Measurements from ENCODE around the gene CDC42EP5.
"Not testable (repeated sequence)": the region's sequence is repeated elsewhere in the genome, so short reads cannot be mapped to it uniquely, and the experiment has no call there.

Gene CDC42EP5

DNA sequence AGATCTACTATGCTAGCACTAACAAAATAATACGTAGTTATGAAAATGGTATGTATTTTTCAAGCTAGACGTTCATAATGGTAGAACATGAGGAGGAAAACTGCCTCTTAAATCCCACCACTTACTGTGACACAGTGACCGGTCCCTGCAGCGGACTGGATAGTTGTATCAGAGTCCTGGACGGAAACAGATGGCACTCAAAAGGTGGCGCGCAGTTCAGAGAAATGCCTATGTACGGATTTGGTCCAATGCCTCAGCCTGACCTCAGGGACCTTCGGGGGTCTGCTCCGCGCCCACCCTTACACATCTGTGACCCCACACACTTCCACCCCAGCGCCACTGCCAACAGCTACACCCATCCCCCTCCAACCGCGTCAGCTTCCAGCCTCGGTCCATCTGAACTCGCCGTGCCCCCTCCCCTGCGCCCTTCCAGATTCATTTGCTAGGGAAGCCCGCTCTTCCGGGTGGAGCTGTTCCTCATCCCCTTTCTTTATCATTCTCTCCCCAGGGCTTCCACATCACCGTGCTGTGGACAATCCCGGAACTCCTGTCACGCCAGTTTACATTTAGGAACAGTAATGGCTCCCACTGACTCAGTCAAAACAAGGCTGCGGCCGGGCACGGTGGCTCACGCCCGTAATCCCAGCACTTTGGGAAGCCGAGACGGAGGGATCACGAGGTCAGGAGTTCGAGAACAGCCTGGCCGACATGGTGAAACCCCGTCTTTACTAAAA lies 24.9 kb downstream of the CDC42EP5 start:
- no CpG with 5 or more reads among the region's 34 CpGs for WGBS, 2 donors (ENCODE audit: extremely low coverage in 2 of 2, insufficient read length in 2 of 2, insufficient replicate concordance in 1 of 2)
- peak overlapping the region; percentile 85 to 89 for H3K4me3 ChIP-seq (ENCODE audit: low read length in 2 of 2)
- H4K91ac ChIP-seq (ENCODE audit: low read depth, low read length, poor library complexity) = no peak overlapping the region
- no peak overlapping the region for H3K23ac ChIP-seq (ENCODE audit: low read depth, low read length, poor library complexity)
- no peak overlapping the region for H3K14ac ChIP-seq (ENCODE audit: low read length)
- peaks cover 26 to 61% of the 10 kb centered on the region in 2 donors for H3K36me3 ChIP-seq (replicated peaks in 1 of 2; ENCODE audit: control insufficient read depth in 2 of 2, insufficient read depth in 2 of 2, low read length in 2 of 2)
- H3K9me3 ChIP-seq (replicated peaks in 1 of 2; ENCODE audit: control insufficient read depth in 2 of 2, insufficient read depth in 1 of 2, low read depth in 1 of 2, low read length in 2 of 2) = no peaks in the 10 kb centered on the region
- no peak overlapping the region for H2AK5ac ChIP-seq (ENCODE audit: low read depth, low read length)
- H3K79me1 ChIP-seq (ENCODE audit: low read depth, low read length) = peaks cover 30% of the 10 kb centered on the region
- no peak overlapping the region for H2BK15ac ChIP-seq (ENCODE audit: low read length)
- no peak overlapping the region for H2BK5ac ChIP-seq (ENCODE audit: low read length)
- no peak overlapping the region for H3K27ac ChIP-seq (replicated peaks; ENCODE audit: low read length)
- no peak overlapping the region for H3K18ac ChIP-seq (ENCODE audit: low read length)
- H2BK12ac ChIP-seq (ENCODE audit: low read length) = no peak overlapping the region
- no peak overlapping the region for H3K4ac ChIP-seq (ENCODE audit: low read length)
- H3K4me1 ChIP-seq (ENCODE audit: control insufficient read depth in 2 of 2, insufficient read depth in 1 of 2, low read depth in 1 of 2, low read length in 2 of 2) = peaks cover 0 to 4% of the 10 kb centered on the region in 2 donors
- H3K27me3 ChIP-seq (ENCODE audit: control insufficient read depth in 3 of 3, insufficient read depth in 3 of 3, low read depth in 1 of 3, low read length in 3 of 3) = no peaks in the 10 kb centered on the region
- peak overlapping the region; percentile 56 for H3K4me2 ChIP-seq (ENCODE audit: insufficient read depth, low read length, poor library complexity, severe bottlenecking)
- DNase-seq (ENCODE audit: low spot score) = no peak
- peak overlapping the region; percentile 88 for H2AFZ ChIP-seq (ENCODE audit: low read length)
- no peak overlapping the region for H4K8ac ChIP-seq (ENCODE audit: low read depth, low read length)
- peak overlapping the region; percentile 97 for H3K9ac ChIP-seq (ENCODE audit: low read depth, low read length, poor library complexity)
- H2BK120ac ChIP-seq (ENCODE audit: low read depth, low read length) = no peak overlapping the region

DNA sequence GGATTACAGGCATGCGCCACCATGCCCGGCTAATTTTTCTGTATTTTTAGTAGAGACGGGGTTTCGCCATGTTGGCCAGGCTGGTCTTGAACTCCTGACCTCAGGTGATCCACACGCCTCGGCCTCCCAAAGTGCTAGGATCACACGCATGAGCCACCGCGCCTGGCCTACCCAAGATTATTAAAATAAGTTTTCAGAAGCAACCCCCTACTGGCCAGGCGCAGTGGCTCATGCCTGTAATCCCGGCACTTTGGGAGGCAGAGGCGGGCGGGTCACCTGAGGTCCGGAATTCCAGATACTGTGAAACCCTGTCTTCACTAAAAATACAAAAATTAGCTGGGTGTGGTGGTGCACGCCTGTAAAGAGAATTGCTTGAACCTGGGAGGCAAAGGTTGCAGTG lies 26.7 kb downstream of the CDC42EP5 start:
- not testable (repeated sequence) for H2BK12ac ChIP-seq (ENCODE audit: low read length); H3K14ac ChIP-seq (ENCODE audit: low read length); H3K18ac ChIP-seq (ENCODE audit: low read length); H2BK5ac ChIP-seq (ENCODE audit: low read length); H3K27ac ChIP-seq (replicated peaks; ENCODE audit: low read length); H4K91ac ChIP-seq (ENCODE audit: low read depth, low read length, poor library complexity); H3K4me1 ChIP-seq (ENCODE audit: control insufficient read depth in 2 of 2, insufficient read depth in 1 of 2, low read depth in 1 of 2, low read length in 2 of 2); H3K4me3 ChIP-seq (ENCODE audit: low read length in 2 of 2); H3K27me3 ChIP-seq (ENCODE audit: control insufficient read depth in 3 of 3, insufficient read depth in 3 of 3, low read depth in 1 of 3, low read length in 3 of 3); H3K4ac ChIP-seq (ENCODE audit: low read length); H3K9me3 ChIP-seq (replicated peaks in 1 of 2; ENCODE audit: control insufficient read depth in 2 of 2, insufficient read depth in 1 of 2, low read depth in 1 of 2, low read length in 2 of 2); H2BK15ac ChIP-seq (ENCODE audit: low read length); H2AFZ ChIP-seq (ENCODE audit: low read length); DNase-seq (ENCODE audit: low spot score); H3K23ac ChIP-seq (ENCODE audit: low read depth, low read length, poor library complexity); H2BK120ac ChIP-seq (ENCODE audit: low read depth, low read length); H4K8ac ChIP-seq (ENCODE audit: low read depth, low read length); H2AK5ac ChIP-seq (ENCODE audit: low read depth, low read length); H3K9ac ChIP-seq (ENCODE audit: low read depth, low read length, poor library complexity); H3K4me2 ChIP-seq (ENCODE audit: insufficient read depth, low read length, poor library complexity, severe bottlenecking)
- WGBS, 2 donors (ENCODE audit: extremely low coverage in 2 of 2, insufficient read length in 2 of 2, insufficient replicate concordance in 1 of 2) = no CpG with 5 or more reads among the region's 15 CpGs
- peaks cover 14% of the 10 kb centered on the region for H3K79me1 ChIP-seq (ENCODE audit: low read depth, low read length)
- peaks cover 7 to 52% of the 10 kb centered on the region in 2 donors for H3K36me3 ChIP-seq (replicated peaks in 1 of 2; ENCODE audit: control insufficient read depth in 2 of 2, insufficient read depth in 2 of 2, low read length in 2 of 2)

DNA sequence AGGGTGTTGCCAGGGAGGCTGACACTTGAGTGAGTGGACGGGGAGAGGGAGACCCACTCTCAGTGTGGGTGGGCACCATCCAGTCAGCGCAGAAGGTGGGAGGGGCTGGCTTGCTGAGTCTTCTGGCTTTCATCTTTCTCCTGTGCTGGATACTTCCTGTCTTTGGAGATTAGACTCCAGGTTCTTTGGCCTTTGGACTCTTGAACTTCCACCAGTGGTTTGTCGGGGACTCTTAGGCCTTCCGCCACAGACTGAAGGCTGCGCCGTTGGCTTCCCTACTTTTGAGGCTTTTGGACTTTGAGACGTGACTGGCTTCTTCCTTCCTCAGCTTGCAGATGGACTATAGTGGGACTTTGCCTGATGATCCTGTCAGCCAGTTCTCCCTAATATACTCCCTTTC lies 28.4 kb downstream of the CDC42EP5 start:
- no peak overlapping the region for H3K18ac ChIP-seq (ENCODE audit: low read length)
- no peak overlapping the region for H4K8ac ChIP-seq (ENCODE audit: low read depth, low read length)
- no peak overlapping the region for H3K9ac ChIP-seq (ENCODE audit: low read depth, low read length, poor library complexity)
- no peaks in the 10 kb centered on the region for H3K27me3 ChIP-seq (ENCODE audit: control insufficient read depth in 3 of 3, insufficient read depth in 3 of 3, low read depth in 1 of 3, low read length in 3 of 3)
- no peak overlapping the region for H3K4ac ChIP-seq (ENCODE audit: low read length)
- no peak overlapping the region for H2BK15ac ChIP-seq (ENCODE audit: low read length)
- no peaks in the 10 kb centered on the region for H3K9me3 ChIP-seq (replicated peaks in 1 of 2; ENCODE audit: control insufficient read depth in 2 of 2, insufficient read depth in 1 of 2, low read depth in 1 of 2, low read length in 2 of 2)
- no CpG with 5 or more reads among the region's 7 CpGs for WGBS, 2 donors (ENCODE audit: extremely low coverage in 2 of 2, insufficient read length in 2 of 2, insufficient replicate concordance in 1 of 2)
- H3K4me2 ChIP-seq (ENCODE audit: insufficient read depth, low read length, poor library complexity, severe bottlenecking) = no peak overlapping the region
- no peak overlapping the region for H2AFZ ChIP-seq (ENCODE audit: low read length)
- H2AK5ac ChIP-seq (ENCODE audit: low read depth, low read length) = no peak overlapping the region
- H2BK120ac ChIP-seq (ENCODE audit: low read depth, low read length) = no peak overlapping the region
- peaks cover 10% of the 10 kb centered on the region for H3K79me1 ChIP-seq (ENCODE audit: low read depth, low read length)
- no peak overlapping the region for H3K27ac ChIP-seq (replicated peaks; ENCODE audit: low read length)
- DNase-seq (ENCODE audit: low spot score) = no peak
- no peaks in the 10 kb centered on the region for H3K4me1 ChIP-seq (ENCODE audit: control insufficient read depth in 2 of 2, insufficient read depth in 1 of 2, low read depth in 1 of 2, low read length in 2 of 2)
- no peak overlapping the region for H3K14ac ChIP-seq (ENCODE audit: low read length)
- peaks cover 1 to 46% of the 10 kb centered on the region in 2 donors for H3K36me3 ChIP-seq (replicated peaks in 1 of 2; ENCODE audit: control insufficient read depth in 2 of 2, insufficient read depth in 2 of 2, low read length in 2 of 2)
- no peak overlapping the region for H3K4me3 ChIP-seq (ENCODE audit: low read length in 2 of 2)
- H2BK12ac ChIP-seq (ENCODE audit: low read length) = no peak overlapping the region
- H3K23ac ChIP-seq (ENCODE audit: low read depth, low read length, poor library complexity) = no peak overlapping the region
- H4K91ac ChIP-seq (ENCODE audit: low read depth, low read length, poor library complexity) = no peak overlapping the region
- H2BK5ac ChIP-seq (ENCODE audit: low read length) = no peak overlapping the region

DNA sequence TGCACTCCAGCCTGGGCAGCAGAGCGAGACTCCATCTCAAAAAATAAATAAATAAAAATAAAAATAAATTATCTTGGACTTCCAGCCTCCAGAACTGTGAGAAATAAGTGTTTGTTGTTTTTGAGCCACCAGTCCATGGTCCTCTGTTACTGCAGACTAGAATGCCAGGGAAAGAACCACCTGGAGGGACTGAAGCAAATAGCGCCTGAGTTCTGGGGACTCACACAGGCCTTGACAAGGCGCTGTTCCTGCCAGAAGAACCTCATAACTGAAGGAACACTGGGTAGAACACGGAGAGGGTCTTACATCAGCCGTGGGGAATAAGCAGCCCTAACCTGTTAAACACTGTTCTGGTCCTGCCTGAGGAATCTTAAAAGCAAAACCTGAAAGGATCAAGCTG lies 32.5 kb downstream of the CDC42EP5 start:
- Histone ChIP-seq H3K9ac (ENCODE audit: low read depth, low read length, poor library complexity) (no peak overlapping the region), H4K8ac (ENCODE audit: low read depth, low read length) (no peak overlapping the region), H3K4me1 (ENCODE audit: control insufficient read depth in 2 of 2, insufficient read depth in 1 of 2, low read depth in 1 of 2, low read length in 2 of 2) (peaks cover 19 to 21% of the 10 kb centered on the region in 2 donors), H3K18ac (ENCODE audit: low read length) (no peak overlapping the region), H3K14ac (ENCODE audit: low read length) (no peak overlapping the region), H2AK5ac (ENCODE audit: low read depth, low read length) (no peak overlapping the region), H2BK12ac (ENCODE audit: low read length) (no peak overlapping the region), H3K79me1 (ENCODE audit: low read depth, low read length) (peaks cover 3% of the 10 kb centered on the region), H3K4me3 (ENCODE audit: low read length in 2 of 2) (no peak overlapping the region), H2BK5ac (ENCODE audit: low read length) (no peak overlapping the region), H4K91ac (ENCODE audit: low read depth, low read length, poor library complexity) (no peak overlapping the region), H3K4ac (ENCODE audit: low read length) (no peak overlapping the region), H2AFZ (ENCODE audit: low read length) (no peak overlapping the region), H3K27me3 (ENCODE audit: control insufficient read depth in 3 of 3, insufficient read depth in 3 of 3, low read depth in 1 of 3, low read length in 3 of 3) (no peaks in the 10 kb centered on the region), H3K9me3 (replicated peaks in 1 of 2; ENCODE audit: control insufficient read depth in 2 of 2, insufficient read depth in 1 of 2, low read depth in 1 of 2, low read length in 2 of 2) (no peaks in the 10 kb centered on the region), H3K4me2 (ENCODE audit: insufficient read depth, low read length, poor library complexity, severe bottlenecking) (no peak overlapping the region), H3K36me3 (replicated peaks in 1 of 2; ENCODE audit: control insufficient read depth in 2 of 2, insufficient read depth in 2 of 2, low read length in 2 of 2) (peaks cover 4 to 46% of the 10 kb centered on the region in 2 donors), H3K23ac (ENCODE audit: low read depth, low read length, poor library complexity) (no peak overlapping the region), H3K27ac (replicated peaks; ENCODE audit: low read length) (no peak overlapping the region), H2BK15ac (ENCODE audit: low read length) (no peak overlapping the region), H2BK120ac (ENCODE audit: low read depth, low read length) (no peak overlapping the region)
- WGBS, 2 donors (ENCODE audit: extremely low coverage in 2 of 2, insufficient read length in 2 of 2, insufficient replicate concordance in 1 of 2) = no CpG with 5 or more reads among the region's 5 CpGs
- DNase-seq (ENCODE audit: low spot score) = no peak

Data from neuronal stem cell (in vitro differentiated cells).